Epithelial cell of prostate (primary cell): ENCODE results near the gene SP2.

Experiments used
- DNase-seq: peaks from one replicate; pipeline ENCODE4 v3.0.0-alpha.2; 2011; ENCODE audit warnings: low read depth, low spot score
- H3K27ac ChIP-seq: fragments of 450-650 bp; 2 replicates; pipeline ENCODE4 v1.5.1; 2017; ENCODE audit warnings: mild to moderate bottlenecking

The SP2 gene

DNA sequence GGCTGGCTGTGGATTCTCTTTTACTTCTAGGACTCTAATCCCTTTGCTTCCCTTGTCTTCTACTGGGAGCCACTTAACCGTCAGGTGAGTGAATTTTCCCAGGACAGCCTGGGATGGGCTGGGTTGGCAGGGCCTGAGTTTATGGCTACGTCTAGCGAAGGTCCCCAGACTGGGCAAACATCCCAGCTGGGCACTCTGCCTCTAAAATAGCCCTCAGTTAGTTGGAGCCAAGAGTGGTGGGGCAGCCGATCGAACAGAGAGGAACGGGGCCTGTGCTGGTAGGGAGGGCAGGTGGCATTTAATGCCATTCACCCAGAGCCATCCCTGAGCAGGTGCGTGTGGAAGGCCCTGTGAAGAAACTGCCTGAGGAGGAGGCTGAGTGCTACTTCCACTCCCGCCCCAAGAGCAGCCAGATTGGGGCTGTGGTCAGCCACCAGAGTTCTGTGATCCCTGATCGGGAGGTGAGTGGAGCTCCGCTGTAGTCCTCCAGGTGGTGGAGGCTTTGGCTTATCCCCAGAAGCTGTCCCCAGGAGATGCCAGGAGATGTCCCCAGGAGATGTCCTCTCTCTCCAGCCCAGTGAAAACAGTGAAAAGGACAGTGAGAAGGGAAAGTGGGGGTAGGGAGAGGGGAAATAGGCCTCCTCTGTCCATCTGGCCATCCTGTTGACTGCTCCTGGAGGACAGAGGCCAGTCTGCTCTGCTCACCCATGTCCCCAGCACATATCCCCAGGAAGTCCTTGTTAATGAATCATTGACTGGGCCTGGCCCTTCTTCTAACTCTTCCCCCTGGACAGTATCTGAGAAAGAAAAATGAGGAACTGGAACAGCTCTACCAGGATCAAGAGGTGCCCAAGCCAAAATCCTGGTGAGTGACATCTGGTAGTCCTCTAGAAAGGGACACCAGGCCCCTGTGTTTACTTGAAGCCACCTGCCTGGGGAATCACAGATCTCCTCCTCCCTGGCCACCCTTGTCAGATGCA, 49.8 kb downstream of the SP2 start:
- DNase-seq = no peak
- no peak overlapping the region for H3K27ac ChIP-seq

DNA sequence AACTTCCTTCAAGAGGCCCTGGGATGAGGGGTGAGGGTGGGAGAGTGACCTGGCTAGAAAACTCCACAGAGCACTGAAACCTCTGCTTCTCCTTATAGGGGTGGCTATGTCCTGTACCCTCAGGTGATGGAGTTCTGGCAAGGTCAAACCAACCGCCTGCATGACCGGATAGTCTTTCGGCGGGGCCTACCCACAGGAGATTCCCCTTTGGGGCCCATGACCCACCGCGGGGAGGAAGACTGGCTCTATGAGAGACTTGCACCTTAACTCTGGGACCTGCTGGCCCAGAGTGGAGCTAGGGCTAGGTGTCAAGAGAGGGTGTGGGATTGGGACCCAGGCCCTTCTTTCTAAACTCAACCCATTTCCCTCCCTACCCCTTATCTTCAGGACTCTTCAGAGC, 50.5 kb downstream of the SP2 start:
- no peak overlapping the region for H3K27ac ChIP-seq
- DNase-seq = no peak

DNA sequence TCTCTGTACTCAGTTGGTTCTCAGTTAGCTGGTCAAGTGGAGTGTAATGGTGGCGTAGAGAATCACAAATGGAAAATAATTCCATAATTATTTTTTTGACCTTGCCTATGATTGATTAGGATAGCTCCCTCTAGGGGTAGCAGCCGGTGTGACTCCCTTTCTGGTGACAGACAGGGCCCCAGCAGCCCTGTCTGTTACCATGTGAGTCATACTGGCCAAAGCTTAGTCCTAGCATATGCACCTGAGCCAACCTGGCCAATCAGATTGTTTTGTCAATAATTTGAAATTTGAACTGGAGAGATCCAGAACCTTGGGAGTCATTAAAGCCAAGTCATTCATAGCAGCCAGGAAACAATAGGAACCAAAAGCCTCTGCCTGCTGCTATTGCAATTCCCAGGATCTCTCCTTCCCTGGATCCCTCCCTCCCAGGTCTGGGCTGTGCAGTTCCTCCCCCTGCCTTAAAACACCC, 50.9 kb downstream of the SP2 start:
- DNase-seq = peak; percentile 88
- peak overlapping the region; percentile 72 for H3K27ac ChIP-seq

GRCh38 chr17:47948706-47949196, 52.7 kb downstream of the SP2 start:
- peak; percentile 80 for DNase-seq
- peak overlapping the region; percentile 72 for H3K27ac ChIP-seq

DNA sequence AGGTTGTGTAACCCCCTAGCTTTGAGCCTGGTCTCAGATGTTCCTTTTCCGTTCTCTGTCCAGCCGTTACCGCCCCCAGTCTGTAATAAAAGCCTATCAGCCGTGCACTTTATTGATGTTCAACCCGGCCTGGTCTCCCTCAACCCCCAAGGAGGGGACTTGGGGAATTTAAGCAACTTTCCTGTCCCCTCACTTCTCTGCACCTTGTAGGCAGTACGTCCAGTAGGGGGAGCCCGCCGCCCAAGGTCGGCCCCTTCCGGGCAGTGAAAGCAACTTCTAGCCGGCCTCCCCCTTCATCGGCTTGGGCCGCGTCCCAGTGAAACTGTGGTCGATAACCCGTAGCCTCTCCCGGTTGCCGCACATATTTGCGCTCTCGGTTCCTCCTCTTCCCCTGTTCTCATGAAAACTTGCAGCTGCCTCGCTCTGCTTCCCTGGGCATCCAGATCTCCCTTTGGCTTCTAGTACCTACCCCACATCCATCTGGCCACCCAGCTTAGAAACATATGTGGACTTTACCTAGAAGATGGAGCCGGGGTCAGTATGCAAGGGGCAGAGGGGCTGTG, 53.2 kb downstream of the SP2 start:
- H3K27ac ChIP-seq = peak overlapping the region; percentile 72
- DNase-seq = peak; percentile 60

GRCh38 chr17:47949946-47950345, 53.9 kb downstream of the SP2 start:
- peak overlapping the region; percentile 72 for H3K27ac ChIP-seq
- no peak for DNase-seq

DNA sequence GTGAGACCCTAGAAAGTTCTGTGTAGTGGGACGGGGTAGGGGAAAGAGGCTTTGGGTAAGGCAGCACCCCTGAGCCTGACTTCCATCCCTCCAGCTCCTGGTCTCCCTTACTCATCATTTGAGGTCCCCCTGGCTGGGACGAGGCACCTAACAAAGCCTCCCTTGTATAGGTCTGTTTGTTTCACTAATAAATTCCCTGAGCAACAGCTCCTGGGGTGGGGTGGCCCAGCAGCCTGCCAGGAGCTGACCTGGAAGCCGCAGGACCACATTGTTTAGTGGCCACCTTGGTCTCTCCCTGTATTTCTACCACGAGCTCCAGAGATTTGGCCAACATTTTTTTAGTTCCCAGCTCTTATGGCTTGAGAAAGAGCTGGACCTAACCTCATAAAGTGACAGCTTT, 54.4 kb downstream of the SP2 start:
- DNase-seq = no peak
- peak overlapping the region; percentile 72 for H3K27ac ChIP-seq

GRCh38 chr17:47952171-47953021, 56.4 kb downstream of the SP2 start:
- no peak for DNase-seq
- no peak overlapping the region for H3K27ac ChIP-seq

DNA sequence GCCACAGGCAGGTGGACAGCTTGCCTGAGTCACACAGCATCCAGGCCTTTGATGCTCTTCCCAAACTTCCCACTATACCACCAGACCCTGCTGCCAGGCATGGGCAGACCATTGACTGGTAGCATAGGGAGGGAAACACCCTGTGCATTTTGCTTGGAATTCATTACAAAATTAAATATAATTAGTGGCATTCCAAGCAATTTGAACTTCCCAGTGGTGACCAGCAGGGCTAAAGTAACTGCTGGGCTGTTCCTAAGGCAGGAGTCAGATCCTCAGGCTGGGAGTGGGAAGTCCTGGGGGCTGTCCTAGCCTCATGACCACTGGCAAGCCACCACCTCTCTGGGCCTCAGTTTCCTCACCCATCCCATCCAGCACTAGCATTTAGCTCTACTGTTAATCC, 57.9 kb downstream of the SP2 start:
- no peak overlapping the region for H3K27ac ChIP-seq
- no peak for DNase-seq

DNA sequence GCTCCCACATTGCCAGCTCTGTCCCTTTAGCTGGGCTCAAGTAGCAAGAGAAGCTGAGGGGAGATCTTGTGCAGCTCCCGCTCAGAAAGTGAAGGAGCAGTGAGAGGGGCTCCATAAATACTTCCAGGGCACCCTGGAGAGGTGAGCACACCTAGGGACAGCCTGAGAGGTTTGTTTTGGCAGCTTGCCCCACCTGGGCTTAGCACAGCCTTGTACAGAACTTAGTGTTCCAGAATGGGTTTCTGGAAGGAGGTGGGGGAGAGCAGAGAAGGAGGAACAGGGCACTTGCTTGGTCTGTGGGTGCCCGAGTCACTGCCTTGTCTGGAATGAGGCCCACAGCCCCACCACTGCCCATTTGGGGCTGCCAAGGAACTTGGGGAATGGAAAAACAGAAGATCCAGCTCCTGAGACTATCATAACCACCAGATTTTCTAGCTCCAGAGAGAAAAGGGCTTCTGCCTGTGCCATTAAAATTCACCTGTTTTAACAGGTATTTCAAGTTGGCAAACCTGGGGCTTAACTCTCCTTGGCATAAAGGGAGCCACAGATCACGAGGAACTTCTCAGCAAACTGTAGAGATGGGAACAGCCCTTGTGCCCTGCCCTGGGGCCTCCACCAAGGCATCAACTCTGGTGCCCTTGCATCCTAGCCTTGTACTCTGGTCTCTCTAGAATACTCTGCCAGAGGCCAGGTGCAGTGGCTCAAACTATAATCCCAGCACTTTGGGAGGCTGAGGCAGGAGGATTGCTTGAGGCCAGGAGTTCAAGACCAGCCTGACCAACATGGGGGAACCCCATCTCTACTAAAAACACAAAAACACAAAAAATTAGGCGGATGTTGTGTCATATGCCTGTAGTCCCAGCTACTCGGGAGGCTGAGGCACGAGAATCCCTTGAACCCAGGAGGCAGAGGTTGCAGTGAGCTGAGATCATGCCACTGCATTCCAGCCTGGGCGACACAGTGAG, 59.7 kb downstream of the SP2 start:
- no peak overlapping the region for H3K27ac ChIP-seq
- DNase-seq = no peak

DNA sequence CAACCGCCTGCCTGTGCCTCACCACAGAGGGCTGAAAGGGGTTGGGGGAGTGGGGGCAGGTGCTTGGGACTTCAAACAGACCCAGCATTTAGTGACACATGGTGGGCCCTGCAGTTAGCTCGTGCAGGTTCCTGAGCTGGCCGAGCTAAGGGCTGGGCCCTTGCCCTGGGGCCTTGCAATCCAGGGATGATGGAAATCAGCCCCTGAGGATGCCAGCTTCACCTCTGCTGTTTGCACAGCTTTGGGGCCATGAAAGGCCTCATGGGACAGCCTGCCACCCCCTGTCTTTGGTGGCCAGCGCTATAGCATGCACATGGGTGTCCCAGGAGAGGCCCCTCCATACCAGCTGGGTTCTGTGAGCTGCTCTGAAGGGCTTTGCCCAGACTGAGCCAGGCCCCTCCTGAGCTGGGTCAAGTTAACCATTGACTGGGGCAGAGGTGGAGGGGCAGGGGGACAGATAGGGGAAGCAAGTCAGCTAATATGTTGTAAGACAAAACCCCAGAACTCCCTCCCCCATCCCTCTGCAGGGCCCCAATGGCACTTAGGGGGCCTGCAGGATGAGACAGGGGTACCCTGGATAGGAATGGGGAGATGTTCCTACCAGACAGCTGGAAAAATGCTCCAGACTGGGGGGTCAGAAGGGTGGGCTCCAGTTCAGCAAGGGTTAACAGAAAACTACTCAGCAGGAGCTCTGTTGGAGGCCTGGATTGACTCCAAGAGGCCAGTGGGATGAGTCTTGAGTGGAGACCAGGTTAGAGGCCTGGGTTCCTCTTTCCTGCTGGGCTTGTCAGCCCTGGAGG, 61.0 kb downstream of the SP2 start:
- no peak for DNase-seq
- H3K27ac ChIP-seq = peak overlapping the region; percentile 36

GRCh38 chr17:47957591-47958490, 61.8 kb downstream of the SP2 start, which contains the start of gene PRR15L:
Gene PRR15L (minus strand): TSS chr17:47957883. CDS start chr17:47953234, 4,649 bp downstream.
- DNase-seq = peak; percentile 39
- H3K27ac ChIP-seq = peak within 1 kb of the TSS; percentile 36

GRCh38 chr17:47959825-47960655, 64.0 kb downstream of the SP2 start:
- H3K27ac ChIP-seq = no peak overlapping the region
- no peak for DNase-seq

DNA sequence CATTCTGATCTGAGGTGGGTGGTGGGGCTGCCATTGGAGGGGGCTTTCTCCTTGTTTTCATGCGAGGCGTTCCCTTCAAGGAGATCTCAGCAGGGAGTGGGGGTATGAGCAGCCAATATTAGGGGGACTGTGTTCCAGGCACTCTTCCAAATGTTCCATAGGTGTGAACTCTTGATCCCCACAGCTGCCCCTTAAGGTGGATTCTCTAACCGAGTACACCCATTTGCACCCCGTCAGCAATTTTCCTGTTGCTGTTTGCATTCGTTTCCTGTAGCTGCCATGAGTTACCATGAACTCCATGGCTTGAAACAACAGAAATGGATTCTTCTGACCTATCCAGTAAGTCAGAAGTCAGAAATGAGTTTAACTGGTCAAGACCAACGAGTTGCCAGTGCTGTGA, 65.4 kb downstream of the SP2 start:
- H3K27ac ChIP-seq = no peak overlapping the region
- no peak for DNase-seq

DNA sequence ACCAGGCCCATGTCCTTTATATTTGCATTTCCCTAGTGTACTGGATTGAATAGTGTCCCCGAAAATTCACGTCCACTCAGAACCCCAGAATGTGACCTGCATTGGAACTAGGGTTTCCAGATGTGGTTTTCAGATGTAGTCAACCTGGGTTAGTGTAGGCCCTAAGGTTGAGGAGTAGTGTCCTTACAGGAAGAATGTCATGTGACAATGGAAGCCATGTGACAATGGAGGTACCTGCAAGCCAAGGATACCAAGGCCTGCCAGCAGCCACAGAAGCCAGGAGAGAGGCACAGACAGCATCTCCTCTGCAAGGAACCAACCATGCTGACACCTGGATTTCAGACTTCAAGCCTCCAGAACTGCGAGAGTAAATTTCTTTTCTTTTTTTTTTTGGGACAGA, 66.9 kb downstream of the SP2 start:
- DNase-seq = no peak
- no peak overlapping the region for H3K27ac ChIP-seq

- H3K27ac ChIP-seq = no peak overlapping the region
- DNase-seq = no peak
These were observed 68.8 kb downstream of the SP2 start for GRCh38 chr17:47964856-47965255.

GRCh38 chr17:47966079-47966519, 70.1 kb downstream of the SP2 start:
- no peak for DNase-seq
- no peak overlapping the region for H3K27ac ChIP-seq
